HEK293T (cell line): Measurements from ENCODE around the gene MEF2A.

Experiments used
- BHLHE40 ChIP-seq: fragments of 450-650 bp; IDR thresholded peaks from 2 replicates; pipeline ENCODE4 v1.6.1; 2016; ENCODE audit warnings: mild to moderate bottlenecking, moderate library complexity, borderline replicate concordance
- CTBP1 ChIP-seq: fragments of 450-650 bp; IDR thresholded peaks from 2 replicates; pipeline ENCODE4 v1.6.1; 2016; ENCODE audit warnings: borderline replicate concordance
- FOXK2 ChIP-seq: fragments of 450-650 bp; IDR thresholded peaks from 2 replicates; pipeline ENCODE4 v1.6.1; 2016; ENCODE audit warnings: mild to moderate bottlenecking
- PKNOX1 ChIP-seq: fragments of 450-650 bp; IDR thresholded peaks from 2 replicates; pipeline ENCODE4 v1.6.1; 2016
- SP1 ChIP-seq: fragments of 450-650 bp; IDR thresholded peaks from 2 replicates; pipeline ENCODE4 v1.6.1; 2017
- TARDBP ChIP-seq: fragments of 450-650 bp; IDR thresholded peaks from 2 replicates; pipeline ENCODE4 v1.6.1; 2016

GRCh38 chr15:99616773-99617342, 51.1 kb downstream of the MEF2A start:
- TF ChIP-seq SP1 (no peak), FOXK2 (no peak), TARDBP (no peak), PKNOX1 (no peak), BHLHE40 (no peak), CTBP1 (no peak)
